GM20000 (cell line): ENCODE results near the gene CREB5.

Experiments used
- DNase-seq: peaks from one replicate; pipeline ENCODE4 v3.0.0; 2012; ENCODE audit warnings: low spot score
- CTCF ChIP-seq: IDR thresholded peaks from 2 replicates; pipeline ENCODE4 v1.5.1; 2012; ENCODE audit warnings: mild to moderate bottlenecking, control low read depth; ENCODE audit errors: extremely low read depth, missing control alignments

The CREB5 gene

DNA sequence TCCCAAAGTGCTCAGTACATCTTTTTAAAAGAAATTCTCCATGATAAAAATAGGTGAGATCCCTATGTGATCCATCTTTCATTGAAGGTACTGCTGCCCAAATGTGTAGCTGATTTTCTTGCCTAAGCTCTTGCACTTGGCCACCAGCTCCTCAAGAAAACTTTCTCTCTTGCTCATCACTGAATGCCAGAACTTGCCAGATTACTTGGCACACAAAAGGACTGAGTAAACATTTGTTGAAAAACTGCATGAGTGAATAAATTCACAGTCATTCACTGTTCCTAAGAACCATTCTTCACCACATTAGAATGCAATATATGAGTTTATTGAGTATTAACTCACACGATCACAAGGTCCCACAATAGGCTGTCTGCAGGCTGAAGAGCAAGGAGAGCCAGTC, 445.9 kb downstream of the CREB5 start:
- no peak for DNase-seq
- TF ChIP-seq CTCF, result no peak

- DNase-seq, result no peak
- TF ChIP-seq CTCF, result no peak
Measured at GRCh38 chr7:28858895-28859294, 446.6 kb downstream of the CREB5 start.

DNA sequence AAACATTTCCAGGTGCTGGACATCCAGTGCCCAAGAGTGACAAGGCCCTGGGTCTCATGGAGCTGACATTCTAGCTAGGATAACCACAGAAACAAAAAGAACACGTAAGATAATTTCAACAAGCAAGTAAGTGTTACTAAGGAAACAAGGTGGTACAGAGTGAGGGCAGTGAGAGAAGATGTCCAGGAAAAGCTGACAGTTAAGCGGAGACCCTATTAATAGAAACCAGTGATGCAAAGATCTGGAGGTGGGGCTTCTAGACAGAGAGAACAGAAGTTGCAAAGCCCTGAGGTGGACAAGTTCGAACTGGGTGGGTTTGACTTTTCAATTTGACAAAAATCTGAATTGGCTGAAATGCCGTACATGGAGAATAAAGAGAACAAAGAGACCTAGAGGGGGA, 449.5 kb downstream of the CREB5 start:
- DNase-seq, result no peak
- no peak for TF ChIP-seq CTCF

DNA sequence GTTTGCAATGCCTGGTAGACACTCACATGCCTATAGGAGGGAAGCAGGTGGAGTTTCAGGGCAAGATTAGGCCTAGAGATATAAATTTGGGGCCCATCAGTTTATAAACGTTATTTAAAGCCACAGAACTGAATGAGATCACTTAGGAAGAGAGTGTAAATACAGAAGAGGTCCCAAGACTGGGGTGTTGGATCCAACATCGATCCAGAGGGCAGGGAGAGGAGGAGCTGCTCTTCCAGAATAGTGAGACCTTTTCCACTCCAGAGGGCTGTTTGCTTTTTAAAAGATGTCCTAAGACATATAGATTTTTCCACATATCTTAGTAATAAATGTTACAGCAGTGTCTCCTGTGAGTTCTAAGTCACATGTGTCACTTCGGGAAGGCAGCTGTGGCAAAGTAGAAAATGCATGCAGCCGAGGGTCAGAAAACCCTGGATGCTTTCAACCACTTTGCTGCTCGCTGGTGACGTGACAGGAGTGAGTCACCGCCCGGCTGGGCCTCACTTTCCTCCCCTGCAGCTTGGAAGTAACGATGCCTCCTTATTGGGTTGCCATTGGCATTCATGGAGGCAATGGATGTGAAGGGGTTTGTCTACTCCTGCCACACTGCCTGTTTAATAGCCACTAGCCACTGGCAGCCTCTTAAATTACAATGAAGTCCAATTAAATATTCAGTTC, 450.4 kb downstream of the CREB5 start:
- no peak for DNase-seq
- no peak for TF ChIP-seq CTCF

DNA sequence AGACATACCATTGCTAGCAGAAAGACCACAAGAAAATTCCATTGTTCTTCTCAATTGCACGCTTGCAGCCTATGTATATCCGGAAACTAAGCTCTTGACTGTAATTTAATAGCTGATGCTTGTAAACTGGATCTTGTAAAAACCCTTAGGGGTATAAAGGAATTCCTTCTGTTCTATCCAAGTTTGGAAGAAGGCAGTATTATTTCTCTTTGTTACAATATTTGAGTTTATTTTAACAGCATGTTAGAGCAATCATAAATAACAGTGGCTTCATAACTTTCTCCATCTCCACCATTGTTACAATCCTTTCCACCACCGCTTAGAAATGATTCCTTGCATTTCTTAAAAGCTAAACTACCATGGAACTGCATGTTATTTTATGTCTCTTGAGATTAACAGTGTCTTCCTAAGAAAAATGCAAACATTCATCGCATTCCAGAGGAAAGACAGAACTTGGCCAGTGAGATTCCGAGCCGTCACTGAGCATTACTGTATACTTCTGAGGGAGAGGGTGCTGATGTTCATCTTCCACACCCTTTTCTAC, 453.4 kb downstream of the CREB5 start:
- no peak for DNase-seq
- TF ChIP-seq CTCF, result no peak

DNA sequence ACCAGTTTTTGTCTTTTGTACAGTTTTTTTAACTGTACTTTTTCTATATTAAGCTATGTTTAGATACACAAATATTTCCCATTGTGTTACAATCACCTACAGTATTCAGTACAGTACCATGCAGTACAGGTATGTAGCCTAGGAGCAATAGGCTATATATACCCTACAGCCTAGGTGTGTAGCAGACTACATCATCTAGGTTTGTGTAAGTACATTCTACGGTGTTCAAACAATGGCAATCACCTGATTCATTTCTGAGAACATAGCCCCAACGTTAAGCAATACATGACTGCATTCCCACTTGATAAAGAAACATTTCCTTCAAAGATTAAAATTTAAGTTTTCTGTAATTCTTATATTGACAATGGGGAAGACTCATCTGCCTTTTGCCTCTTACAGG, 456.4 kb downstream of the CREB5 start:
- no peak for TF ChIP-seq CTCF

DNA sequence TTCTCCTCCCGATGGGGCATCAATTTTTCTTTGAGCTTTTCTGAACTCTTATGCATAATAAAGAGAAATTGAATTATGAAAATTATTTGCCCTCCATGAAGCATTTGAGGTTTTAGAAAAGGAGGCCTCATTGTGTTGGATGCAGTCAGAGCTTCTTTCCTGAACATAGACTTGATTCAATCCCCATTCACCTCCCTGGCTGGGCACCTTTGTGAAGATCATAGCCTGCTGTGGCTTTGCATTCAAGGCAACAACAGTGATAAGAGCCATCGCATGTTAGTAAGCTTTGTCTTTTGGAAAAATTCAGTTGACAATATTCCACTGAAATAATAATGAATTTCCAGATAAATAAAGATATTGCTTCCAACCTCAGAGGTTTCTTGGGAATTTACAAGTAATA, 458.8 kb downstream of the CREB5 start:
- DNase-seq, result no peak
- TF ChIP-seq CTCF, result no peak

More for the DNA sequence above, 456.4 kb downstream of the CREB5 start:
- no peak for DNase-seq
